ENCODE data around the gene FOXL2NB.

FOXL2NB gene

GRCh38 chr3:138933068-138933668, 13.8 kb upstream of the FOXL2NB start:
- no peak for DNase-seq

GRCh38 chr3:138933981-138934691, 12.9 kb upstream of the FOXL2NB start:
- no peak for DNase-seq

GRCh38 chr3:138935505-138935862, 11.5 kb upstream of the FOXL2NB start:
- DNase-seq, result no peak

GRCh38 chr3:138935863-138936740, 10.9 kb upstream of the FOXL2NB start:
- peak; percentile 72 for DNase-seq

GRCh38 chr3:138936741-138937689, 10.0 kb upstream of the FOXL2NB start:
- no peak for DNase-seq

GRCh38 chr3:138937690-138938055, 9.3 kb upstream of the FOXL2NB start:
- DNase-seq, result no peak

- DNase-seq, result no peak
These were observed 8.8 kb upstream of the FOXL2NB start for GRCh38 chr3:138938056-138938876.

- no peak for DNase-seq
These were observed 8.0 kb upstream of the FOXL2NB start for GRCh38 chr3:138938877-138939560.

- no peak for DNase-seq
These were observed 7.3 kb upstream of the FOXL2NB start for GRCh38 chr3:138939561-138940241.

GRCh38 chr3:138940446-138940845, 6.6 kb upstream of the FOXL2NB start:
- no peak for DNase-seq

GRCh38 chr3:138941259-138941885, 5.6 kb upstream of the FOXL2NB start:
- DNase-seq, result no peak

- DNase-seq, result no peak
These were observed 4.7 kb upstream of the FOXL2NB start for GRCh38 chr3:138942271-138942670.

- DNase-seq, result no peak
These were observed 4.0 kb upstream of the FOXL2NB start for GRCh38 chr3:138942861-138943623.

GRCh38 chr3:138943724-138944653, 3.0 kb upstream of the FOXL2NB start:
- DNase-seq, result no peak

GRCh38 chr3:138944654-138944928, 2.4 kb upstream of the FOXL2NB start:
- no peak for DNase-seq

GRCh38 chr3:138944929-138945708, 1.9 kb upstream of the FOXL2NB start:
- DNase-seq, result no peak
